ENCODE measurements around the gene SLC6A17.
A peak's percentile ranks its signal among the peaks of the same experiment; 100 is the strongest.

The SLC6A17 gene

GRCh38 chr1:110205591-110206155, 55.4 kb downstream of the SLC6A17 start:
- DNase-seq (ENCODE audit: low read depth), result no peak
- no peak for TF ChIP-seq CTCF (IDR thresholded peaks at IDR 0.05; ENCODE audit: insufficient read depth, low read depth, low read length, missing control alignments)
- no peak overlapping the region for H3K4me3 ChIP-seq (ENCODE audit: low read length)

GRCh38 chr1:110206261-110206920, 56.1 kb downstream of the SLC6A17 start:
- TF ChIP-seq CTCF (IDR thresholded peaks at IDR 0.05; ENCODE audit: insufficient read depth, low read depth, low read length, missing control alignments), result no peak
- no peak for DNase-seq (ENCODE audit: low read depth)
- H3K4me3 ChIP-seq (ENCODE audit: low read length), result no peak overlapping the region

GRCh38 chr1:110207831-110208230, 57.5 kb downstream of the SLC6A17 start:
- no peak overlapping the region for H3K4me3 ChIP-seq (ENCODE audit: low read length)
- peak; percentile 53 for DNase-seq (ENCODE audit: low read depth)
- TF ChIP-seq CTCF (IDR thresholded peaks at IDR 0.05; ENCODE audit: insufficient read depth, low read depth, low read length, missing control alignments), result peak; percentile 92

GRCh38 chr1:110208916-110209645, 58.8 kb downstream of the SLC6A17 start:
- no peak overlapping the region for H3K4me3 ChIP-seq (ENCODE audit: low read length)
- DNase-seq (ENCODE audit: low read depth), result no peak
- TF ChIP-seq CTCF (IDR thresholded peaks at IDR 0.05; ENCODE audit: insufficient read depth, low read depth, low read length, missing control alignments), result no peak

- peak; percentile 80 for DNase-seq (ENCODE audit: low read depth)
- peak within 1 kb of the TSS; percentile 46 for H3K4me3 ChIP-seq (ENCODE audit: low read length)
- no peak for TF ChIP-seq CTCF (IDR thresholded peaks at IDR 0.05; ENCODE audit: insufficient read depth, low read depth, low read length, missing control alignments)
Observed at GRCh38 chr1:110209715-110210603, 59.7 kb downstream of the SLC6A17 start, which contains the start of gene KCNC4. Gene KCNC4 (plus strand): TSS chr1:110210314. CDS start chr1:110211500, 1,186 bp downstream.

- TF ChIP-seq CTCF (IDR thresholded peaks at IDR 0.05; ENCODE audit: insufficient read depth, low read depth, low read length, missing control alignments), result no peak
- H3K4me3 ChIP-seq (ENCODE audit: low read length), result peak overlapping the region; percentile 46
- DNase-seq (ENCODE audit: low read depth), result peak; percentile 45
Observed at GRCh38 chr1:110210604-110211495, 60.6 kb downstream of the SLC6A17 start.

Measured in epithelial cell of esophagus (primary cell).